Parathyroid adenoma (tissue), 2 donors: ENCODE measurements around the gene CRPPA.

Experiments
- H2AFZ ChIP-seq: fragments of 300-600 bp; sonication (generic); one replicate; pipeline ENCODE4 v1.7.0; 2017; ENCODE audit warnings: antibody characterized with exemption, mild to moderate bottlenecking
- H3K27ac ChIP-seq: fragments of 300-600 bp; sonication (generic); one replicate; pipeline ENCODE4 v1.7.0; 2017
- H3K27me3 ChIP-seq: fragments of 300-600 bp; sonication (generic); one replicate; pipeline ENCODE4 v1.7.0; 2017; ENCODE audit warnings: low read length; ENCODE audit not compliant: control insufficient read depth, insufficient read depth
- H3K36me3 ChIP-seq: fragments of 300-600 bp; sonication (generic); one replicate; pipeline ENCODE4 v1.7.0; 2017; ENCODE audit warnings: low read length; ENCODE audit not compliant: control insufficient read depth, insufficient read depth
- H3K4me1 ChIP-seq: fragments of 300-600 bp; sonication (generic); one replicate; pipeline ENCODE4 v1.7.0; 2017; ENCODE audit warnings: control low read depth
- H3K4me2 ChIP-seq: fragments of 300-600 bp; sonication (generic); one replicate; pipeline ENCODE4 v1.7.0; 2017; ENCODE audit warnings: low read length
- H3K4me3 ChIP-seq: fragments of 300-600 bp; sonication (generic); one replicate; pipeline ENCODE4 v1.7.0; 2017; ENCODE audit warnings: low read depth, low read length
- H3K79me2 ChIP-seq: fragments of 300-600 bp; sonication (generic); one replicate; pipeline ENCODE4 v1.7.0; 2017; ENCODE audit warnings: control low read depth
- H3K9ac ChIP-seq: fragments of 300-600 bp; sonication (generic); one replicate; pipeline ENCODE4 v1.7.0; 2017; ENCODE audit warnings: mild to moderate bottlenecking
- H3K9me3 ChIP-seq: fragments of 300-600 bp; sonication (generic); one replicate; pipeline ENCODE4 v1.7.0; 2017; ENCODE audit warnings: low read length; ENCODE audit not compliant: control insufficient read depth
- CTCF ChIP-seq: fragments of 300-600 bp; sonication (generic); IDR thresholded peaks from one replicate; pipeline ENCODE4 v1.7.0; 2017; ENCODE audit warnings: antibody characterized with exemption, mild to moderate bottlenecking
- donor health status: primary hyperparathyroidism.

Gene CRPPA

GRCh38 chr7:16428182-16428581, 6.8 kb upstream of the CRPPA start:
- no peaks in the 10 kb centered on the region for H3K9me3 ChIP-seq
- no peak overlapping the region for H2AFZ ChIP-seq
- H3K4me3 ChIP-seq: no peak overlapping the region
- H3K9ac ChIP-seq: no peak overlapping the region
- H3K79me2 ChIP-seq: no peaks in the 10 kb centered on the region
- no peaks in the 10 kb centered on the region for H3K36me3 ChIP-seq
- no peak overlapping the region for H3K27ac ChIP-seq
- H3K4me1 ChIP-seq: no peaks in the 10 kb centered on the region
- no peak overlapping the region for H3K4me2 ChIP-seq
- no peaks in the 10 kb centered on the region for H3K27me3 ChIP-seq
- TF ChIP-seq CTCF: no peak

GRCh38 chr7:16423761-16424160, 2.4 kb upstream of the CRPPA start:
- Histone ChIP-seq H3K36me3 (no peaks in the 10 kb centered on the region), H3K9me3 (no peaks in the 10 kb centered on the region), H3K9ac (no peak overlapping the region), H3K4me3 (no peak overlapping the region), H3K27me3 (no peaks in the 10 kb centered on the region), H3K27ac (no peak overlapping the region), H3K4me2 (no peak overlapping the region), H3K4me1 (peaks cover 8% of the 10 kb centered on the region), H3K79me2 (no peaks in the 10 kb centered on the region), H2AFZ (no peak overlapping the region)
- TF ChIP-seq CTCF: no peak

GRCh38 chr7:16422917-16423316, 1.6 kb upstream of the CRPPA start:
- H3K4me3 ChIP-seq: no peak overlapping the region
- peaks cover 8% of the 10 kb centered on the region for H3K4me1 ChIP-seq
- H3K4me2 ChIP-seq: no peak overlapping the region
- H3K9me3 ChIP-seq: no peaks in the 10 kb centered on the region
- H3K79me2 ChIP-seq: no peaks in the 10 kb centered on the region
- no peak for TF ChIP-seq CTCF
- no peaks in the 10 kb centered on the region for H3K27me3 ChIP-seq
- H3K27ac ChIP-seq: no peak overlapping the region
- no peaks in the 10 kb centered on the region for H3K36me3 ChIP-seq
- H2AFZ ChIP-seq: peak overlapping the region; percentile 33
- no peak overlapping the region for H3K9ac ChIP-seq

- Histone ChIP-seq H2AFZ (peak overlapping the region; percentile 93), H3K79me2 (no peaks in the 10 kb centered on the region), H3K4me3 (no peak overlapping the region), H3K27me3 (no peaks in the 10 kb centered on the region), H3K27ac (peak overlapping the region; percentile 88), H3K4me2 (peak overlapping the region; percentile 62), H3K9ac (no peak overlapping the region), H3K36me3 (no peaks in the 10 kb centered on the region), H3K4me1 (peaks cover 8% of the 10 kb centered on the region), H3K9me3 (no peaks in the 10 kb centered on the region)
- TF ChIP-seq CTCF: no peak
These were observed 731 bp upstream of the CRPPA start for GRCh38 chr7:16422103-16422435.

- Histone ChIP-seq H3K79me2 (no peaks in the 10 kb centered on the region), H3K4me2 (peak overlapping the region; percentile 62), H3K27me3 (no peaks in the 10 kb centered on the region), H3K4me1 (peaks cover 8% of the 10 kb centered on the region), H3K36me3 (no peaks in the 10 kb centered on the region), H2AFZ (peak overlapping the region; percentile 93), H3K9me3 (no peaks in the 10 kb centered on the region), H3K9ac (peak overlapping the region; percentile 95), H3K4me3 (peak overlapping the region; percentile 58), H3K27ac (peak overlapping the region; percentile 88)
- peak; percentile 25 for TF ChIP-seq CTCF
These were observed 547 bp downstream of the CRPPA start for GRCh38 chr7:16420649-16421332.
